K562 (cell line): ENCODE measurements around the gene PKDCC. TPM values are rescaled to one million over a fixed set of nuclear protein-coding genes. Genes with fewer than 3 reads are reported as not detected.

ENCODE experiments used
- ATAC-seq: fragments of 200-7000 bp; cut with Tn5 transposase; 3 replicates; pipeline ENCODE4 v1.9.1; 2020; ENCODE audit warnings: moderate library complexity
- BruUV-seq: library from RNA; stranded (reverse); fragments of 400-500 nt; replicated peaks from 2 replicates; lab custom pipeline; 2021; lab: Mats Ljungman, UMichigan
- CTCF ChIA-PET: fragments of 300-600 bp; formaldehyde crosslinking; extraction: SDS; loops from one replicate; lab custom pipeline; 2021; ENCODE audit warnings: low intra/inter-chr PET ratio; lab: Yijun Ruan, JAX
- POLR2A ChIA-PET: fragments of 300-600, 350-650 bp; sonication (Branson Sonifier 250); formaldehyde crosslinking; extraction: SDS; loops from one replicate; lab custom pipeline; 2021; ENCODE audit warnings: antibody characterized with exemption, inconsistent platforms; lab: Yijun Ruan, JAX
- DNase-seq, 4 experiments: peaks; one replicate each; pipeline versions ENCODE4 v3.0.0 to v3.0.0-alpha.2; 2011 to 2018; ENCODE audit warnings: low spot score in 3 of 4, mixed read lengths in 3 of 4; ENCODE audit errors: extremely low read depth in 1 of 4
- FAIRE-seq: peaks from 2 replicates; lab custom pipeline; 2011; peaks lifted over from hg19 to GRCh38; lab: Jason Lieb, UNC
- H2AFZ ChIP-seq: 2 replicates; pipeline ENCODE4 v1.6.0; 2011; ENCODE audit warnings: low read depth, low read length, control low read depth, inconsistent platforms
- H3K27ac ChIP-seq: fragments of 200-600 bp; 3 replicates; pipeline ENCODE4 v1.8.0; 2011; ENCODE audit warnings: low read depth, mild to moderate bottlenecking, control low read depth, inconsistent platforms, low read length, moderate library complexity, mixed read lengths; ENCODE audit errors: extremely low read depth
- H3K27me3 ChIP-seq, 2 experiments: fragments of 300-600 bp in 1 of 2; 2 replicates in 1 of 2; 3 replicates in 1 of 2; pipeline versions ENCODE4 v1.6.0 to v1.8.0; 2011; ENCODE audit warnings: inconsistent platforms in 2 of 2, low read length in 2 of 2, mild to moderate bottlenecking in 1 of 2, mixed read lengths in 1 of 2, moderate library complexity in 1 of 2; ENCODE audit not compliant: control insufficient read depth in 2 of 2, insufficient read depth in 2 of 2
- H3K36me3 ChIP-seq: fragments of 300-600 bp; 3 replicates; pipeline ENCODE4 v1.8.0; 2011; ENCODE audit warnings: mild to moderate bottlenecking, low read length, inconsistent platforms; ENCODE audit not compliant: control insufficient read depth, insufficient read depth
- H3K4me1 ChIP-seq, 2 experiments: fragments of 200-600 bp in 1 of 2; replicated peaks in 1 of 2; 2 replicates in 1 of 2; 3 replicates in 1 of 2; pipeline versions ENCODE4 v1.5.1 to v1.8.0; 2011; ENCODE audit warnings: inconsistent platforms in 2 of 2, low read length in 2 of 2, mild to moderate bottlenecking in 1 of 2, mixed read lengths in 1 of 2, moderate library complexity in 1 of 2; ENCODE audit not compliant: control insufficient read depth in 2 of 2, insufficient read depth in 2 of 2
- H3K4me2 ChIP-seq: 2 replicates; pipeline ENCODE4 v1.6.1; 2011; ENCODE audit warnings: low read length, control low read depth, inconsistent platforms, mixed read lengths; ENCODE audit not compliant: insufficient read depth
- H3K4me3 ChIP-seq: fragments of 200-600 bp; sonication (generic), shearing (Covaris generic); 2 replicates; pipeline ENCODE4 v1.5.1; 2016; ENCODE audit warnings: control low read depth, inconsistent platforms
- H3K79me2 ChIP-seq: fragments of 200-600 bp; 3 replicates; pipeline ENCODE4 v1.8.0; 2011; ENCODE audit warnings: low read length, inconsistent platforms; ENCODE audit not compliant: control insufficient read depth, insufficient read depth
- H3K9ac ChIP-seq, 2 experiments: 2 replicates each; pipeline versions ENCODE4 v1.6.0 to v1.6.1; 2011; ENCODE audit warnings: low read depth in 2 of 2, low read length in 2 of 2, control low read depth in 1 of 2, inconsistent platforms in 1 of 2, mild to moderate bottlenecking in 1 of 2, mixed read lengths in 1 of 2; ENCODE audit not compliant: insufficient read depth in 1 of 2
- H3K9me1 ChIP-seq: one replicate; pipeline ENCODE4 v1.6.0; 2011; ENCODE audit warnings: inconsistent platforms, mild to moderate bottlenecking, low read length, moderate library complexity; ENCODE audit not compliant: control insufficient read depth, insufficient read depth
- H3K9me3 ChIP-seq: replicated peaks from 2 replicates; pipeline ENCODE4 v1.5.1; 2011; ENCODE audit warnings: low read depth, low read length, inconsistent platforms; ENCODE audit not compliant: control insufficient read depth, insufficient read depth
- H4K20me1 ChIP-seq: replicated peaks from 2 replicates; pipeline ENCODE4 v1.6.1; 2011; ENCODE audit warnings: low read length, inconsistent platforms, mixed read lengths; ENCODE audit not compliant: control insufficient read depth, insufficient read depth
- TCF7L2 ChIP-seq: fragments of 150-350 bp; IDR thresholded peaks from 2 replicates; pipeline ENCODE4 v1.6.1; 2016; ENCODE audit warnings: low read depth, mild to moderate bottlenecking, low read length, moderate library complexity
- ZNF318 ChIP-seq, 2 experiments: fragments of 450-650 bp; IDR thresholded peaks; 2 replicates each; pipeline ENCODE4 v1.6.1; 2016; ENCODE audit warnings: mild to moderate bottlenecking in 2 of 2, borderline replicate concordance in 1 of 2, low read depth in 1 of 2, moderate library complexity in 1 of 2
- WGBS: fragments of 100-300 bp; shearing (Covaris generic); methylation state at CpG from one replicate; pipeline ENCODE4 v1.1.6; 2016; ENCODE audit warnings: low coverage, mixed read lengths; ENCODE audit not compliant: insufficient coverage; ENCODE audit errors: missing lambda C conversion rate; 5-methylcytosine and 5-hydroxymethylcytosine counted together
- in situ Hi-C: fragments of 300-500 bp; cut with MboI; formaldehyde crosslinking; loops from 4 replicates; pipeline ENCODE4 v1.15.0; 2018; ENCODE audit warnings: inconsistent platforms, mixed read lengths
- intact Hi-C: fragments of 100-400 bp; cut with micrococcal nuclease; formaldehyde crosslinking; loops from 2 replicates; pipeline ENCODE4 v1.14.2; 2022
- polyA plus RNA-seq, 8 experiments: library from polyadenylated mRNA; depleted of rRNA in 4 of 8; stranded (reverse) in 5 of 8; unstranded in 3 of 8; fragments of >200 nt; fragmentation: Nextera tagmentation in 2 of 8; fragmentation: Illumina TruSeq in 1 of 8; extraction: Ambion mirVana in 2 of 8; extraction: Trizol in 1 of 8; gene quantifications; 2 replicates each; pipeline versions ENCODE4 v1.2.1 to v1.2.3, GENCODE V29; 2011 to 2014; ENCODE audit warnings: inconsistent platforms in 1 of 8, missing spikeins in 1 of 8
- total RNA-seq, 7 experiments: library from RNA; depleted of rRNA in 6 of 7; stranded (reverse); fragments of >200 nt in 6 of 7; fragmentation: Illumina TruSeq in 2 of 7; extraction: Trizol in 2 of 7; gene quantifications; 2 replicates each; pipeline versions ENCODE4 v1.2.1 to v1.2.3, GENCODE V29; 2011 to 2021; ENCODE audit warnings: low replicate concordance in 1 of 7

Gene PKDCC
- total and polyA plus RNA-seq, 9 of the 15 experiments (the other 6 are each of a cell fraction or from before 2014, with no cell fraction given) = 0.62 to 14.8 (median 1.3) TPM; not detected in 2

- ATAC-seq = no peak
- BruUV-seq = no TSS peak
- H3K4me1 ChIP-seq = peaks cover 0 to 3% of the 10 kb centered on the region in 2 experiments; a peak in 2 of 5 replicates
- no peak for FAIRE-seq
- H2AFZ ChIP-seq = no peak overlapping the region
- in situ Hi-C loops = loop anchor here (5.0 kb wide), 1 partner anchor 216 kb away; no protein-coding TSS in a partner anchor
- H3K9me3 ChIP-seq = no peaks in the 10 kb centered on the region
- DNase-seq = no peak
- intact Hi-C loops = no loop called here
- no peak overlapping the region for H3K9ac ChIP-seq
- ChIA-PET CTCF (interaction anchor here (2.7 kb wide), 1 partner anchor 218 kb away, joined by 33 read pairs; no protein-coding TSS in a partner anchor), POLR2A (no interaction called here)
- H3K79me2 ChIP-seq = no peaks in the 10 kb centered on the region
- no peaks in the 10 kb centered on the region; the same call in 1 of the 2 replicates for H4K20me1 ChIP-seq
- H3K27me3 ChIP-seq = peaks cover 2 to 9% of the 10 kb centered on the region in 2 experiments; a peak in 3 of 5 replicates
- no peaks in the 10 kb centered on the region for H3K9me1 ChIP-seq
- H3K4me3 ChIP-seq = no peak overlapping the region
- H3K27ac ChIP-seq = no peak overlapping the region
- no peak for TF ChIP-seq TCF7L2
- TF ChIP-seq ZNF318 (IDR thresholded peaks at IDR 0.05; ENCODE audit: borderline replicate concordance in 1 of 2, low read depth in 1 of 2) = no peak
- TF ChIP-seq, all 486 proteins: peak for 0
- no peaks in the 10 kb centered on the region for H3K36me3 ChIP-seq
- no peak overlapping the region for H3K4me2 ChIP-seq
- WGBS = 4% methylated on average over 2 of the region's 2 CpGs
Observed at GRCh38 chr2:42087857-42088195, 40.0 kb downstream of the PKDCC start.
